Activated CD8-positive, alpha-beta memory T cell treated with anti-CD3 and anti-CD28 coated beads for 48 hours (primary cell): ENCODE results near the gene KCTD2.
"Not testable (repeated sequence)": the region's sequence is repeated elsewhere in the genome, so short reads cannot be mapped to it uniquely, and the experiment has no call there.

Source experiments
- DNase-seq, 3 experiments: peaks; one replicate each; pipeline ENCODE4 v3.0.0-alpha.2; 2020; ENCODE audit warnings: low read depth in 2 of 3, low spot score in 2 of 3

Gene KCTD2

GRCh38 chr17:75019710-75020109 is 27.3 kb upstream of the KCTD2 start:
- DNase-seq: no peak

- no peak for DNase-seq
These were observed 26.5 kb upstream of the KCTD2 start for GRCh38 chr17:75020331-75021110.

DNA sequence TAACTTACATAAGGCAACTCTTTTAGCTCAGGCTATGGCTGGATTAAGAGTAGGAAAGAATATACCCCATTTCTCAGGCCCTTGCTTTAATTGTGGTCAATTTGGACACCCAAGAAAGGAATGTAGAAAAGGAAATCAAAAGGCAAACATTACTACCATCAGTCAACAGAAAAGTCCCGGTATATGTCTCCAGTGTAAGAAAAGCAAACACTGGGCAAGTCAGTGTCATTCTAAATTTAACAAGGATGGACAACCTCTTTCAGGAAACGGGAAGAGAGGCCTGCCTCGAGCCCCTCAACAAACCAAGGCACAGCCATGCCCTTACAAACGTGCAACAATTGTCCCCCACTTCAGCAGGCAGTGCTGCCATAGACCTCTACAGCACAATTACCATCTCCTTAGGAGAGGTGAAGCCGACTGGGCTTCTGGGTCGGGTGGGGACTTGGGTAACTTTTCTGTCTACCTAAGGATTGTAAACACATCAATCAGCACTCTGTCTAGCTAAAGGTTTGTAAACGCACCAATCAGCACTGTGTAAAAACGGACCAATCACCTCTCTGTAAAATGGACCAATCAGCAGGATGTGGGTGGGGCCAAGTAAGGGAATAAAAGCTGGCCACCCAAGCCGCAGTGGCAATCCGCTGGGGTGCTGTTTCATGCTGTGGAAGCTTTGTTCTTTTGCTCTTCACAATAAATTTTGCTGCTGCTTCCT is 22.2 kb upstream of the KCTD2 start:
- DNase-seq: no peak

DNA sequence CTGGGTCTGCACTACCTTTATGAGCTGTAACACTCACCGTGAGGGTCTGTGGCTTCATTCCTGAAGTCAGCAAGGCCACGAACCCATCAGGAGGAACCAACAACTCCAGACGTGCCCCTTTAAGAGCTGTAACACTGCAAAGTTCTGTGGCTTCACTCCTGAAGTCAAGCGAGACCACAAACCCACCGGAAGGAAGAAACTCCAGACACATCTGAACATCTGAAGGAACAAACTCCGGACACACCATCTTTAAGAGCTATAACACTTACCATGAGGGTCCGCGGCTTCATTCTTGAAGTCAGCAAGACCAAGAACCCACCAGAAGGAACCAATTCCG is 21.7 kb upstream of the KCTD2 start:
- DNase-seq: not testable (repeated sequence)

- DNase-seq: not testable (repeated sequence)
These were observed 20.4 kb upstream of the KCTD2 start for GRCh38 chr17:75026650-75027049.

DNA sequence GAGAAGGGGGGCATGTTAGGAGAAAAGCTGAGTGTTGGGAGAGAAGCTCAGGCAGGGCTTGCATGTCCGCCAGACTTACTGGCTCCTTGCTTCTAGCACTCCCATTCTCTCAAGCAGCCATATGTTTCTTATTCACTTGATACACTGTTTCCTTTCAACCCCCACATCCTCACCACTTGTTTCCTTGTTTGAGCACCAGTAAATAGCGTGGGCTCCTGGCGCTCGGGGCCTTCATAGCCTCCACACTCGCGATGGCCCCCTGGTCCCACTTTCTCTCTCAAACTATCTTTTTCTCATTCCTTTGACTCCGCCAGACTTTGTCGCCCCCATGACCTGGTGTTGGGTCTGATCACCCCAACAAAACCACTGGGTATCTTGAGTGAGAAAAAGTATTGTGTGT is 16.9 kb upstream of the KCTD2 start:
- DNase-seq: no peak

- DNase-seq: no peak
These were observed 14.9 kb upstream of the KCTD2 start for GRCh38 chr17:75031972-75032719.

GRCh38 chr17:75032720-75033280 is 14.2 kb upstream of the KCTD2 start:
- no peak for DNase-seq

DNA sequence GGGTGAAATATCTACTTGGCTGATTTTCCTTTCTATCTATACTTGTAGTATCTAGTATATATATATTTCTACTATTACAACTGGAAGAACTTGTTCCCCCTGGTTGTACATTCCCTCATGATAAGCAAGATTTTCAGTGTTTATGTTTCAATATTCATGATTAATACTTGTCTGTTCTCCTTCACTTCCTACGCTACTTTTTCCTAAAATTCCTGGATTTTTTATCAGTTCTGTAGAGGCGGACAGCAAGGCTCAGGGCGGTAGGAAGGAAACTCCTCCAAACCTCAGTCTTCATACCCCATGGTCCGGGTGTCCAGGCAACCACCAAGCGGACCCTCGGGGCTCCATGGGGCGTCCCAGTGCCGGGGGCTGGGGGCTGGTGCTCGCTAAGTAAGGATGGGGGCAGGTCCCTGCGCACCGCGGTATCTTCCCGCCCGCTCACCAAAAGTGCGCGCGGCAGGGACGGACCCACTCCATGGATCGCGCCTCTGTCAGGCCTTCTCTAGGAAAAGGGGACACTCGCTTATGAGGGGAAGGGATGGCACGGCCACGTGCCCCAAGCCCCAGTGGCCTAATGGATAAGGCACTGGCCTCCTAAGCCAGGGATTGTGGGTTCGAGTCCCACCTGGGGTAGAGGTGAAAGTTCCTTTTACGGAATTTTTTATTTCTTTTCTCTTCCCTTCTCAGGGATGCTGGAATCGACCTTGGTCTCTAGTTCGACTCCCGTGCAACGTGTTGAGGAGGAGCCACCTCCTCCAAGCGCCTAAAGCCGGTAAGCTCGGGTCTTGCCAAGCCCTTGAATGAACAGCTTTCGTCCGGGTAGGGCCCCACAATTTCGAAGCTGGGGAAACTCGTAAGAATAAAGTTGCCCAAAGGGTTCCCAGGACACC is 13.4 kb upstream of the KCTD2 start:
- peak; percentile 88 to 100 (median 100) for DNase-seq

- peak; percentile 85 to 99 (median 98) for DNase-seq
These were observed 12.7 kb upstream of the KCTD2 start for GRCh38 chr17:75034236-75034908.

GRCh38 chr17:75036643-75037268 is 10.3 kb upstream of the KCTD2 start:
- no peak for DNase-seq

GRCh38 chr17:75039238-75039637 is 7.8 kb upstream of the KCTD2 start:
- no peak for DNase-seq

DNA sequence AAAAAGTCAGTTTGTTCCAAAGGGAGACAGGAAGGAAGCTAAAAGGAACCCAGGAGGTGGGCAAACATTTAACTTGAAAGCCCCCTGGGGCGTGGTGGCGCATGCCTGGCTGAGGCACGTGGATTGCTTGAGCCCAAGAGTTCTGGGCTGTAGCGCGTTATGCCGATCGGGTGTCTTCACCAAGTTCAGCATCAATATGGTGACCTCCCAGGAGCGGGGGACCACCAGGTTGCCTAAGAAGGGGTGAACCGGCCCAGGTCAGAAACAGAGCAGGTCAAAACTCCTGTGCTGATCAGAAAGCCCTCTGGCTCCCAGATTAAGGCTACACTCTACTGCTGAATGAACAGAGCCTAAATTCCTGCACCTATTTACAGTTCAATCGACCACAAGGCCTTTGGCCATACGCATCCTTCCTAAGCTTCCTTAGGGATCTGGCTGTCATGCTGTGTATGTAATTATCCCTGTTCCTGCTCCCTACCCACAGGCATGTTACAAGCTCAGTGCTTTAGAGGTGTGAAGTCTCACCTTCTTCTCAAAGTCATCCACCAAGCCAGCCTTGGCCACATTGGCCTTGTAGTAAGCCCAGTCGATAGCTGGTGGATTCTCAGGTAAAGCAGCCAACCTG is 5.3 kb upstream of the KCTD2 start:
- DNase-seq: no peak

DNA sequence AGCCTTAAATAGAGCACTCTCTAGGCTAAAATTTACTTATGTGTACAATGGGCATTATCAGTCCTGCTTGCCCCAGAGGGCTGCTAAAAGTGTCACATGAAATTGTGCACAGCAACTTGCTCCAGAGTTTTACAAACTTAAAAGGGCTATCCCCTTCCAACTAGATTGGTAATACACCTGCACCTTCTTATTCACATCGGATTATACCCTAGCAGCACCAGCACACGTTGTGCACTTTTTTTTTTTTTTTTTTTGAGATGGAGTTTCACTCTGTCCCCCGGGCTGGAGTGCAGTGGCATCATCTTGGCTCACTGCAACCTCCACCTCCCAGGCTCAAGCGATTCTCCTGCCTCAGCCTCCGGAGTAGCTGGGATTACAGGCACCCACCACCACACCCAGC is 3.2 kb upstream of the KCTD2 start:
- DNase-seq: not testable (repeated sequence)

DNA sequence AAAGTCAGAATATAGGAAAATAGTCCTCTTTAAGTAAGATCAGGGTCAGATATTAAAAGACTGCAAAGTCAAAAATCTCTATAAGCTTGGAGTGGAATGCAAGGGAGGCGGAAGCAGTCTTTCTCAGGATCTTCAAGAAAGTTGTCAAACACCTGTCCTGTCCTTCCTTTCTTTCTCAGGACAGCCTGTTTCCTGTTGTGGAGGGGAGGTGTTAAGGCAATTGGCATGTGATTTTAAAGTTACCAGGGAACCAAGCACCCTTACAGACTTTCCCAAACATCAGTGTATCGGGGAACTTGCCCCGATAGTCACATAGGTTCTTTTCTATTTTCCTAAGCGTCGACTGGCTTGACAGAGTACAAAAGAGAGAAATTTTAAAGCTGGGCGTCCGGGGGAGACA is 2.3 kb upstream of the KCTD2 start:
- DNase-seq: no peak

DNA sequence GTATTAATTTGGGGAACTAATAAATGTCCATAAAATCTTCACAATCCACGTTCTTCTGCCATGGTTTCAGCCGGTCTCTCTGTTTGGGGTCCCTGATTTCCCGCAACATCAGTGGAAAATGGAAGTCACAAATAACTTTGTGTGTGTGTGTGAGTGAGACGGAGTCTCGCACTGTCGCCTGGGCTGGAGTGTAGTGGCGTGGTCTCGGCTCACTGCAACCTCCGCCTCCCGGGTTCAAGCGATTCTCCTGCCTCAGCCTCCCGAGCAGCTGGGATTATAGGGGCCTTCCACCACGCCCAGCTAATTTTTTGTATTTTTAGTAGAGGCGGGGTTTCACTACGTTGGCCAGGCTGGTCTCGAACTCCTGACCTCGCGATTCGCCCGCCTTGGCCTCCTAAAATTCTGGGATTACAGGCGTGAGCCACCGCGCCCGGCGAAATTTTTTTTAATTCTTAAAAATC is 1.0 kb upstream of the KCTD2 start:
- not testable (repeated sequence) for DNase-seq

DNA sequence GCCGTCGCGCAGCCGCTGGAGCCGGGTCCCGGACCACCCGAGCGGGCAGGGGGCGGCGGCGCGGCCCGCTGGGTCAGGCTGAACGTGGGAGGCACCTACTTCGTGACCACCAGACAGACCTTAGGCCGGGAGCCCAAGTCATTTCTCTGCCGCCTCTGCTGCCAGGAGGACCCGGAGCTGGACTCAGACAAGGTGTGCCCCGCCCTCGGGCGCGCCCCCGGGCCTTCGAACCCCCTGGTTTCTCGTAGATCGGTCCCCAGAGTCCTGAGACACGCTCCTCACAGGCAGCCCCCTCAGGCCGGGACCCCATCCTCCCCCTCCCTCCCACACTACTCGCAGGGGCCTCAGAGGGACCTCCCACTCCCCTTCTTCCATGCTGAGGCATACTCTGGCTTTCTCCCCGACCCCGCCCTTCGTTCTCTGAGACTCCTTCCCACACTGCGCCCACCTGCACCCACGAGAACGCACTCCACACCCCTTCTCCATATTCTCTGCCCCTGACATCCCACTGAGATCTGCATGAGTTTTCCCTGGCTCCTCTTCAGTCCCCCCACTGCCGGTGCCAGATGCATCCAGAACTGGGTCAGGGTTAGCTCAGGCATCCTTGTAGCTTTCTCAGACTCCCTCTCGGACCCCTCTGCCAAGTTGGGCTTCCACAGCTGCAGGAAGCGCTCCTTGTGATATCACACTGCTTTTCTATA is 523 bp downstream of the KCTD2 start:
- no peak for DNase-seq

DNA sequence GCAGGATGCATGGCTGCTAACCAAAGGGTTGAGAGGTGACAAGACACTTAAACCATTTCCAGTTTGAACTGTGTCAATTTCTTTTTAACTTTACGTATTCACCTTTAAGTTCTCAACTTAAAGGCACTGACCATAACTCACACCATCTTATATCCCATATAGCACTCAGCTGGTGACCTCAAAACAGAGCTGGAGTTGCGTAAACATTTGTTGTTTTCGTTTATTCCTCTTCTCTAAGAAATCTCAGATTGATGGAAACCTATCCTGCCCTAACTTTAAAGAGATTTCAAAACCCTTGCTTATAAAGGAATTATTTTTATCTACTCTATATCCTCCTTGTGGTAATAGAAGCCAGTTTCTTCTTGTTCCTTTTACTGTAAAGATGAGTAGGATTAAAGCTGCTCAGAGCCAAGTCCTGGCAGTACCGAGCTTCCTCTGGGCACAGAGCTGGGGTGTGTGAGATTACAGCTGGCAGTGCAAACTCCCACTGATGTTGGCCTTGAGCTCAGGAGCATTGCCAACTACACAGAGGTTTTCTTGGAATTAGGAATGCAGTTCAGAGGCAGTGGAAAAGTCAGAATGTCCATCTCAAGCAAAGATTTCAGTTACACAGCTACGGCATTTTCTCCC is 1.3 kb downstream of the KCTD2 start:
- DNase-seq: no peak
